Measurements from ENCODE around the gene ADRA2B.

ADRA2B gene

DNA sequence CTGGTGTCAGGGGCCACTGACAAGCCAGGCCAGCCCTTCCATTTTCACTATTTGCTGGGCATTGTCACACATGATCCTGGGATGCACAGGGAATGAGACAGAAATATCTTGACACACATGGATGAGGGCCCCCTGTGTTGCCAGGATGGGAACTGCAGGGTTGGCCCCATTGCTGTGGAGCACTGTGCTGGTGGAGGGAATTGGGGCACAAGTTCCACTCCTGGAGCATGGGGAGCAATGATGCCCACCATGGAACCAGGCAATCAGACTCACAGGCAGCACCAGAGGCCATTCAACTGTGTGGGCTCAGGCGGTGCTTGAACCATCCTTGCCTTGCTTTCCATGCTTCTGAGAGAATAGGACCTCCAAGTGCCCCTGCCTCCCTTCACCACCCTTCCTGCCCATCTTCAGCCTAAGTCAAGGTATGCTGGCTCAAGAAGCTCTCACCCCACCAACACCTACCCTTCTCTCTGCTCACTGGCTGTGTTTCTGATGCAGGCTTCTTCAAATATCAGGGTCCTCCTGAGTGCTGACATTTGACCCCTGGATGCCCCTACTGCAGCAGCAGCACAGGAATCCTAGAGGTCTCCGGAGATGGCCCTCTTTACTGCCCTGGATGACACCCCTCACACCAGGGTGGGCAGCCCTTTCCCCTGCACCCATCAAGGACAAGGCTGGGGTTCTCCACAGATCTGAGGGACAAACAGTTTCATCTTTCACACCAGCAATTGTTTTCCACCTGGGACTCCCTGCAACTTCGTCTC is 11.0 kb downstream of the ADRA2B start:
- DNase-seq (ENCODE audit: low read depth, low spot score): no peak

DNA sequence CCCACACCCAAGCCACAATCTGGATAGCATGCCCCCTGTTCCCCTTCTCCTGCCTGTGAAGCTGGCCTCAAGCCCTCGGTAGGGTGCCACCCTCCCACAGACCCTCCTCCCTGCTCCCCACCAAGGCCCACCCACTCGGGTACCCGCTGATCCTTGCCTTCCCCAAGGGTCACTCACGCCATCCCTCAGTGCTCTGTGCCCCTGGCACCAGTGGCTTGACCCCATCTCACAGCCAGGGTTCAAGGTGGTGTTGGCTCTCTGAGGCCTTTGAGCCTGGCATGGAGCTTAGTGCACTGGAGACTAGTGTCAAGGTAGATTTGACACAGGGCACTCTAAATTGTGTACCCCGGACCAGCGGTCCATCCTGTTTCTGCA is 11.9 kb downstream of the ADRA2B start:
- no peak for DNase-seq (ENCODE audit: low read depth, low spot score)

DNA sequence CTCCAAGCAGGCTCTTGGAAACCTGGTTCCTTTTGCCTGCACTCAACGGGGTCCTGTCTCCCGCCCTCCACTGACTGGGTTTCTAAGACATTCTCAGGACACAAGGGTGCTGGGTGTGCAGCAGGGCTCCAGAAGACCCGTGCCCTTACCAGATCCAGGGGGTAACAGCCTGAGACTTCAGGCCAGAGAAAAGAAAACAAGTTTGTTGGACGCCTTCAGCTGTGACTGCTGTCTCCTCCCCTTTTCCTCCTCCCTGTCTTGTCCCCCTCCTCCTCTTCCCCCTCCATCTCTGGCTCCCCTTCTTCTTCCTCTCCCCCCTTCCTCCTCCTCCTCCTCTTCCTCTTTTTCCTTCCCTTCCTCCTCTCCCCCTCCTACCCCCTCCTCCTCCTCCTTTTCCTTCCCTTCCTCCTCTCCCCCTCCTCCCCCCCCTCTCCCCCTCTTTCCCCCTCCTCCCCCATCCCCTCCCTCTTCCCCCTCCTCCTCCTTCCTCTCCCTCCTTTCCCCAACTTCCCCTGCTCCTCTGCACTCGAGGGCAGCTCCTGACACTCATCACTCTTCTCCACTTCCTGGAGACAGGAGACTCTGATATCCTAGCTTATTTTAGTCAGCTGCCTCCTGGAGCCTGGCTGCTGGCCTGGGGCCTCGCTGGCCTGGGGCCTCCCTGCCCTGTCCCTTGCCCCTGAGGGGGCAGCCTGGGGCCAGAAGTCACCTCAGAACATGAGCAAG is 12.4 kb downstream of the ADRA2B start:
- no peak for DNase-seq (ENCODE audit: low read depth, low spot score)

GRCh38 chr2:96103187-96103601 is 13.2 kb downstream of the ADRA2B start:
- no peak for DNase-seq (ENCODE audit: low read depth, low spot score)

GRCh38 chr2:96102596-96103186 is 13.7 kb downstream of the ADRA2B start:
- DNase-seq (ENCODE audit: low read depth, low spot score): no peak

GRCh38 chr2:96100893-96101304 is 15.5 kb downstream of the ADRA2B start:
- no peak for DNase-seq (ENCODE audit: low read depth, low spot score)

- no peak for DNase-seq (ENCODE audit: low read depth, low spot score)
Measured at GRCh38 chr2:96099861-96100798, 16.2 kb downstream of the ADRA2B start.

GRCh38 chr2:96098900-96099590 is 17.3 kb downstream of the ADRA2B start:
- DNase-seq (ENCODE audit: low read depth, low spot score): no peak

DNA sequence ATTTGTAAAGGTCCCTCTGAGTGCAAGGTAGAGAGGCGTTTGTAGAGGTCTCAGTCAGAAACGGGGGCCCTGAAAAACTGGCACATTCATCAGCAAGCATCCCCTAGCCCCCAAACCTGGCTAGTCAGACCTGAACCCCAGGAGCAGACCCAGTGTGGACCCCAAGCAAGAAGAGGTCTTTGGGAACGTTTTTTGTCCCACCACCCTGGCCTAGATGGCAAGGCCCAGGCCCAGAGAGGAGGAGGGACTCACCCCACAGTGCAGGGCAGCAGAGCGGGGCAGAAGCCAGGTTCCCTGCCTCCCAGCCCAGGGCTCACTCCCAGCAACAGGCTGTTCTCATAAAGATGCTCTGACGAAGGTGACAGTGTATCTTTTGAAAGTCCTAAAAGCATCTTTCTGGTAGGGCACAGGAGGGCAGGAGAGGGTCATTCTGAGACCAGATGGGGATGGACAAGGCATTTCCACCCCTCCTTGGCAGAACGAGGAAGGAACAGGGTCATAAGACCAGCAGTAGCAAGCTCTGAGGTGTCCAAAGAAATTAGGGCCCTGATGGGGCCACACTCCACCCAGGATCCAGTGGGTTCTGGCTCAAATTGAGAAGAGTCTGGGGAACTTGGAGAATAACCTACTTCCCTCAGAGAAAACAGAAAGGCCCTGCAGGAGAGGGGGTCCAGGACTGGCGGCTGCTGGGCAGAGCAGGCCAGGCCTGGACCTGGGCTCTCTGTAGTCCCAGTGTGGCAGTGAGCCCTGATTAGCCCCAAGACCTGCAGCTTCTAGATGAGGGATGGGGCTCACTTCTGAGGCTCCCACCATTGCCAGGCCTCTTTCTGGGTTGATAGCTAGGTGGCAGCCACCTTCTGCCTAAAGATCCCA is 18.2 kb downstream of the ADRA2B start:
- DNase-seq (ENCODE audit: low read depth, low spot score): no peak

DNA sequence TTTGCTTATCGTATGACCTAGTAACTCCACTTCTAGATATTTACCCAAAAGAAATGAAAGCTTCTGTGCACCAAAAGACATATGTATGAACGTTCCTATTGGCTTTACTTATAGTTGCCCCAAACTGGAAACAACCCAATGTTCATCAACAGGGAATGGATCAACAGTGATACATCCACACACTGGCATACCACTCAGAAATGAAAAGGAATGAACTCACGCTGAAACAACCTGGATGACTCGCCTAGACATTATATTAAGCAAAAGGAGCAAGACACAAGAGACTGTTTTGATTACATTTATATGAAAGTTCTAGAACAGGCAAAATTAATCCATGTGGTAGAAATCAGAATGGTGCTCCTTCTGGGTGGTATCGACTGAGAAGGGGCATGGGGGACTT is 18.9 kb downstream of the ADRA2B start:
- no peak for DNase-seq (ENCODE audit: low read depth, low spot score)

- DNase-seq (ENCODE audit: low read depth, low spot score): no peak
Measured at GRCh38 chr2:96095116-96095636, 21.2 kb downstream of the ADRA2B start.

GRCh38 chr2:96093528-96093927 is 22.8 kb downstream of the ADRA2B start:
- DNase-seq (ENCODE audit: low read depth, low spot score): no peak

GRCh38 chr2:96092951-96093350 is 23.4 kb downstream of the ADRA2B start:
- no peak for DNase-seq (ENCODE audit: low read depth, low spot score)

DNA sequence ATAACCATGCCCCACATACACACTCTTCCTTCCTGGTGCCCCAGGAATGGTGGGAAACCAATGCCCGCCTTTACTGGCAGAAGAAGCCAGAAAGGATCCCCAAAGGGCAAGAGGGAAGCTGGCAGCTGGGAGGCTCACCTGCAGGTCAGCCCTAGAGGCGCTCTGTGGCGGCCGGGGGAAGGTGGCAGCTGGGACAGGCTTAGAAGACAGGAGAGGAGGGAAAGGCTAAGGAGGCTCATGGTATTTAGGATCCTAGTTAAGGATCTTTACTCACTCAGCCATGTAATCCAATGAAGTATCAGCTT is 23.8 kb downstream of the ADRA2B start:
- DNase-seq (ENCODE audit: low read depth, low spot score): no peak

DNA sequence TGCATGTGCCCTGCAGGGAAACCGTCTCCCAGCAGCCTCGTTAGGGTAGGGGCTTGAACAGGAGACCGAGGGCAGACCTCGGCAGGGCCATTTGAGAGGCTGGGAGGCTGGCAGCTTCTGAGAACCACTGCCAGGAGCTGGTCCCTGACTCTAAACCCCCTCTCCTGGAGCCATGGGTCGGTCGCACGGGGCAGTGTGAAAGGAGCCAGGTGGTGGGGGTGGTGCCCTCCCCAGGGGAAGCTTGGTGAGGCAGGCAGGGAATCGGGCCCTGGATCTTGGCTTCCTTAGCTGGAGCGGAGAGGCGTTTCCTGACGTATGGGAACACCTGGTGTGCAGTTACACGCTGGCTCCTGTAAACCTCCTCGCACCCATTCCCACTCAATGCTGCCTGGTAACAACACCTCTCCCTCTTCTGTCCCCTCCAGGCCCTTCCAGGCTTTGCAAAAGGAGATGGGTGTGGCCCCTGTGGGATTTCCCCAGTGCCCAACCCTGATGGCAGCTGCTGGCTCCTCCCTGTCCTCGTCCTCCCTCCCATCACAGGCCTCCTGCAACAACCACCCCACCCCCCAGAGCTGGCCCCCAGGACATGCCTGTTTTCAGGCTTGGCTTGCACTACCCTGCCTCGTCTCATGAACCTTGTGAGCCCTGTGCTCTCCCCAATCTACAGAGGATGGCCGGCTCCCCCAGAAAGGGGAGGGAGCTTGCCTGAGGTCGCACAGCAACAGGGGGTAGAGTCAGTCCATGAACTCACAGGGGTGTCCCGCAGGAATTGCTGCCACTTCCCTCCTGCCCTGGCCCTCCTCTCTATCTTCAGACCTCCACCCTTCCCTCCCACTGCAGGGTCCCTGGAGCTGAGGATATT is 24.4 kb downstream of the ADRA2B start:
- DNase-seq (ENCODE audit: low read depth, low spot score): no peak

GRCh38 chr2:96091141-96091710 is 25.1 kb downstream of the ADRA2B start:
- no peak for DNase-seq (ENCODE audit: low read depth, low spot score)

GRCh38 chr2:96090196-96090926 is 26.0 kb downstream of the ADRA2B start:
- no peak for DNase-seq (ENCODE audit: low read depth, low spot score)
